ENCODE data around the gene SPATA20.

DNA sequence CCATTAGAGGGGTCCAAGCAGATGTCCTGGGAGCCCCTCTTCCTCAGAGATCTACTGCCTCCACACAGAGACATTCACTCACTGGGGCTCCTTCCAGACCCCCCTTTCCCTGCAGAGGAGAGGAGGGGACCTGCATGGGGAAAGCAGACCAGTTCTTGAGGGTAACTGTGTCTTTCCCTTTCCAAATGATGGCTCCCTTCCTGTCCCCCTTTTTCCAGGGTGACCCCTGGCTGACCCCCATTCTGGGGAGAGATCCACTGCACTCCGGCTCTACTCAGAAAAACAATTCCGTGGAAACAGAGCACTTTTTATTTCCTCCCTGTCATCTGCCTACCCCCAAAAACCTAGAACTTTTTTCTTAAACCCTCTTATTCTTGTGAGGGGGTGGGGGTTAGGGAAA, 19.9 kb downstream of the SPATA20 start:
- TF ChIP-seq, protein P1, sequence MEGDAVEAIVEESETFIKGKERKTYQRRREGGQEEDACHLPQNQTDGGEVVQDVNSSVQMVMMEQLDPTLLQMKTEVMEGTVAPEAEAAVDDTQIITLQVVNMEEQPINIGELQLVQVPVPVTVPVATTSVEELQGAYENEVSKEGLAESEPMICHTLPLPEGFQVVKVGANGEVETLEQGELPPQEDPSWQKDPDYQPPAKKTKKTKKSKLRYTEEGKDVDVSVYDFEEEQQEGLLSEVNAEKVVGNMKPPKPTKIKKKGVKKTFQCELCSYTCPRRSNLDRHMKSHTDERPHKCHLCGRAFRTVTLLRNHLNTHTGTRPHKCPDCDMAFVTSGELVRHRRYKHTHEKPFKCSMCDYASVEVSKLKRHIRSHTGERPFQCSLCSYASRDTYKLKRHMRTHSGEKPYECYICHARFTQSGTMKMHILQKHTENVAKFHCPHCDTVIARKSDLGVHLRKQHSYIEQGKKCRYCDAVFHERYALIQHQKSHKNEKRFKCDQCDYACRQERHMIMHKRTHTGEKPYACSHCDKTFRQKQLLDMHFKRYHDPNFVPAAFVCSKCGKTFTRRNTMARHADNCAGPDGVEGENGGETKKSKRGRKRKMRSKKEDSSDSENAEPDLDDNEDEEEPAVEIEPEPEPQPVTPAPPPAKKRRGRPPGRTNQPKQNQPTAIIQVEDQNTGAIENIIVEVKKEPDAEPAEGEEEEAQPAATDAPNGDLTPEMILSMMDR (IDR thresholded peaks at IDR 0.05; ENCODE audit: low read depth, low read length), result no peak
- TF ChIP-seq EZH2phosphoT487 (IDR thresholded peaks at IDR 0.05; ENCODE audit: low read depth), result no peak

Measured in OCI-LY3 (cell line).